Right lung (tissue), 5 donors: ENCODE measurements around the gene CADM2. TPM values are rescaled to one million over a fixed set of nuclear protein-coding genes. Genes with fewer than 3 reads are reported as not detected.
A peak's percentile ranks its signal among the peaks of the same experiment; 100 is the strongest.
"Not testable (repeated sequence)": the region's sequence is repeated elsewhere in the genome, so short reads cannot be mapped to it uniquely, and the experiment has no call there.

Experiments used
- DNase-seq, 2 donors: peaks; one replicate each; pipeline ENCODE4 v3.0.0-alpha.2; 2013
- polyA plus RNA-seq, 5 donors: library from polyadenylated mRNA; unstranded; fragments of 120-200 nt; gene quantifications; one replicate each; pipeline versions ENCODE4 v1.2.1 to v1.2.3, GENCODE V29; 2013; ENCODE audit warnings: inconsistent platforms in 1 of 5, low replicate concordance in 1 of 5; ENCODE audit not compliant: insufficient read length in 5 of 5, insufficient read depth in 1 of 5

Gene CADM2
- polyA plus RNA-seq, 5 donors: 0.41 to 1.8 (median 1.7) TPM

GRCh38 chr3:85662462-85662861 lies 703.7 kb downstream of the CADM2 start:
- no peak for DNase-seq

- no peak for DNase-seq
These were observed 709.0 kb downstream of the CADM2 start for GRCh38 chr3:85667744-85668143.

GRCh38 chr3:85670634-85671205 lies 711.9 kb downstream of the CADM2 start:
- no peak for DNase-seq

GRCh38 chr3:85672761-85673160 lies 714.0 kb downstream of the CADM2 start:
- peak; percentile 46 for DNase-seq

GRCh38 chr3:85678713-85679112 lies 719.9 kb downstream of the CADM2 start:
- DNase-seq: no peak

GRCh38 chr3:85681906-85682305 lies 723.1 kb downstream of the CADM2 start:
- no peak for DNase-seq

- DNase-seq: peak in 1 of 2 donors; percentile 18
These were observed 732.4 kb downstream of the CADM2 start for GRCh38 chr3:85691196-85691595.

- no peak for DNase-seq
These were observed 738.4 kb downstream of the CADM2 start for GRCh38 chr3:85697156-85697555.

- DNase-seq: no peak
These were observed 747.3 kb downstream of the CADM2 start for GRCh38 chr3:85706130-85706529.

- not testable (repeated sequence) for DNase-seq
These were observed 749.5 kb downstream of the CADM2 start for GRCh38 chr3:85708325-85708724.

- no peak for DNase-seq
These were observed 750.6 kb downstream of the CADM2 start for GRCh38 chr3:85709346-85709892.

GRCh38 chr3:85710490-85710889 lies 751.7 kb downstream of the CADM2 start:
- DNase-seq: no peak

- no peak for DNase-seq
These were observed 762.8 kb downstream of the CADM2 start for GRCh38 chr3:85721409-85722145.

- DNase-seq: no peak
These were observed 767.0 kb downstream of the CADM2 start for GRCh38 chr3:85725809-85726208.

- no peak for DNase-seq
These were observed 767.5 kb downstream of the CADM2 start for GRCh38 chr3:85726241-85726640.

- no peak for DNase-seq
These were observed 779.1 kb downstream of the CADM2 start for GRCh38 chr3:85737846-85738245.

GRCh38 chr3:85740561-85740960 lies 781.8 kb downstream of the CADM2 start:
- no peak for DNase-seq

GRCh38 chr3:85758442-85758841 lies 799.7 kb downstream of the CADM2 start:
- no peak for DNase-seq

GRCh38 chr3:85760342-85760741 lies 801.6 kb downstream of the CADM2 start:
- no peak for DNase-seq

GRCh38 chr3:85780806-85781205 lies 822.0 kb downstream of the CADM2 start:
- no peak for DNase-seq

GRCh38 chr3:85781806-85782205 lies 823.0 kb downstream of the CADM2 start:
- peak; percentile 31 to 35 for DNase-seq

GRCh38 chr3:85783291-85783690 lies 824.5 kb downstream of the CADM2 start:
- peak; percentile 86 to 94 for DNase-seq

- DNase-seq: no peak
These were observed 827.0 kb downstream of the CADM2 start for GRCh38 chr3:85785766-85786165.
